GM06990 (cell line): Measurements from ENCODE around the gene ZIM2.

Experiments
- DNase-seq: peaks from one replicate; pipeline ENCODE4 v3.0.0-alpha.2; 2011; ENCODE audit not compliant: insufficient read length; ENCODE audit errors: extremely low read depth
- H3K27me3 ChIP-seq: replicated peaks from 2 replicates; pipeline ENCODE4 v1.6.0; 2011; ENCODE audit warnings: low read length; ENCODE audit not compliant: control insufficient read depth, insufficient read depth
- H3K36me3 ChIP-seq: 2 replicates; pipeline ENCODE4 v1.5.1; 2011; ENCODE audit warnings: low read length; ENCODE audit not compliant: control insufficient read depth, insufficient read depth
- H3K4me3 ChIP-seq: replicated peaks from 2 replicates; pipeline ENCODE4 v1.5.1; 2011; ENCODE audit warnings: low read depth, mild to moderate bottlenecking, control low read depth, low read length
- CTCF ChIP-seq: IDR thresholded peaks from 2 replicates; pipeline ENCODE4 v1.5.1; 2011; ENCODE audit warnings: low read length, control low read depth, mild to moderate bottlenecking, inconsistent platforms; ENCODE audit not compliant: insufficient read depth, poor library complexity, severe bottlenecking

ZIM2 gene

GRCh38 chr19:56725829-56726424 is 114.6 kb downstream of the ZIM2 start:
- TF ChIP-seq CTCF: no peak
- no peak for DNase-seq
- H3K27me3 ChIP-seq: no peaks in the 10 kb centered on the region

More at GRCh38 chr19:56725829-56726424, 114.6 kb downstream of the ZIM2 start:
- H3K36me3 ChIP-seq: no peaks in the 10 kb centered on the region
- no peak overlapping the region for H3K4me3 ChIP-seq
